GM21529 (cell line): Measurements from ENCODE around the gene KRTAP10-7.
"Not testable (repeated sequence)": the region's sequence is repeated elsewhere in the genome, so short reads cannot be mapped to it uniquely, and the experiment has no call there.

ENCODE experiments used
- ATAC-seq: cut with Tn5 transposase; IDR thresholded peaks from one replicate; pipeline ENCODE4 v1.9.1; 2021; ENCODE audit not compliant: unreplicated experiment

The KRTAP10-7 gene, protein sequence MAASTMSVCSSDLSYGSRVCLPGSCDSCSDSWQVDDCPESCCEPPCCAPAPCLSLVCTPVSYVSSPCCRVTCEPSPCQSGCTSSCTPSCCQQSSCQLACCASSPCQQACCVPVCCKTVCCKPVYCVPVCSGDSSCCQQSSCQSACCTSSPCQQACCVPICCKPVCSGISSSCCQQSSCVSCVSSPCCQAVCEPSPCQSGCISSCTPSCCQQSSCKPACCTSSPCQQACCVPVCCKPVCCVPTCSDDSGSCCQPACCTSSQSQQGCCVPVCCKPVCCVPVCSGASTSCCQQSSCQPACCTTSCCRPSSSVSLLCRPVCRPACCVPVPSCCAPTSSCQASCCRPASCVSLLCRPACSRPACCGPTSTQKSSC

DNA sequence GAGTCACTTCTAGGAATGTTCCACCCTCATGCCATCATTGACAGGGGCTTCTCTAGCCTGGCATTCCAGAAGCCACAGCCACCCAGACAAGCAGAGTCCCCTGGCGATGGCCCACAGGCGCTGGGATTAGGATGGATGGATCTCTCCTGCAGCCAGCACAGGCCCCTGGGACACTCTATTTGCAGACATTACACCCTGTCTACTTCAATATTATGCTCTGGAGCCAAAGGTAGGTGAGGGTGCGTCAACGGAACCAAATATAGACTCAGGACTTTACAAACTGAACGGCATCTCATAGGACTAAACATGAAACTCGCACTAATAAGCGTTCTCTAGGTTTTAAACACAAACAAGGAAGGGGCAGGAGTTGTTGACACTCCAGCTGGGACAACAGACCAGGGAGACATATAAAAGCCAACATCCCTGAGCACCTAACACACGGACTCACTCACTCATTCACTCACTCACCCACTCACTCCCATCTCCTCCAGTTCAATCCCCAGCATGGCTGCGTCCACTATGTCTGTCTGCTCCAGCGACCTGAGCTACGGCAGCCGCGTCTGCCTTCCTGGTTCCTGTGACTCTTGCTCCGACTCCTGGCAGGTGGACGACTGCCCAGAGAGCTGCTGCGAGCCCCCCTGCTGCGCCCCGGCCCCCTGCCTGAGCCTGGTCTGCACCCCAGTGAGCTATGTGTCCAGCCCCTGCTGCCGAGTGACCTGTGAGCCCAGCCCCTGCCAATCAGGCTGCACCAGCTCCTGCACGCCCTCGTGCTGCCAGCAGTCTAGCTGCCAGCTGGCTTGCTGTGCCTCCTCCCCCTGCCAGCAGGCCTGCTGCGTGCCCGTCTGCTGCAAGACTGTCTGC, at the start of gene KRTAP10-7:
Gene KRTAP10-7, plus strand, starts transcription at position 480 of the 861 bp plus-strand sequence. Its CDS starts 25 bp downstream, at position 505.
- ATAC-seq = not testable (repeated sequence)

DNA sequence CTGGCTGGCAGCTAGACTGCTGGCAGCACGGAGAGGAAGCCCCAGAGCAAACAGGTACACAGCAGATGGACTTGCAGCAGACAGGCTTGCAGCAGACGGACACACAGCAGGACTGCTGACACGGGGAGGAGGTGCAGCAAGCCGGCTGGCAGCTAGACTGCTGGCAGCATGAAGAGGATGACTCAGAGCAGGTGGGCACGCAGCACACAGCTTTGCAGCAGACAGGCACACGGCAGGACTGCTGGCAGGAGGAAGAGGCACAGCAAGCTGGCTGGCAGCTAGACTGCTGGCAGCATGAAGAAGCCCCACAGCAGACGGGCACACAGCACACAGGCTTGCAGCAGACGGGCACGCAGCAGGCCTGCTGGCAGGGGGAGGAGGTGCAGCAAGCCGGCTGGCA, 49.6 kb upstream of the KRTAP10-7 start:
- ATAC-seq = no peak

DNA sequence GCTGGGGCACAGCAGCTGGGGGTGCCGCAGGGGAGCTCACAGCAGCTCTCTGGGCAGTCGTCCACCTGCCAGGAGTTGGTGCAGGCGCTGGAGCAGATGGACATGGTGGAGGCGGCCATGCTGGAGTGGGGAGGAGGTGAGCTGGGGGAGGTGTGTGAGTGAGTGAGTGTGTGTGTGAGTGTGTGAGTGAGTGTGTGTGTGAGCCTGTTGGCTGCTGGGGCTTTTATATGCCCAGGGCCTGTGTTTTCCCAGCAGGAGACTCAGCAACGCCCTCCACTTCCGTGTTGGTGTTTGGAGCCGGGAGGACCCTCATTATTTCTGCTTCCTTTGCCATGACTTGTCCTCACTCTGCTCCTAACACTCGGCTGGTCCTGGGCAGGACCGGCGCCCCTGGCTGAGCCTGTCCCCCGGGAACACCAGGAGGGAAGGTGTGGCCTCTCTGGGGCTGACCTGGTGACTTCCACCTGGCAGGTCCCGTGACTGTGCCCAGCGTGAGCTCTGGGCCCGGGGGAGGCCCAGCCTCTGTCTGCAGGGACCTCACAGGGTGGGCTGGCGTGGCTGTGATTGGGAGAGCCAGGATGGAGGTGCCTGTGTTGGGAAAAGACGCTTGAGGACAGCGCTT, 48.9 kb upstream of the KRTAP10-7 start, which contains the start of gene KRTAP10-2:
Gene KRTAP10-2, minus strand, starts transcription at position 166 of the 622 bp plus-strand sequence. Its CDS starts 47 bp downstream, at position 119.
- ATAC-seq = no peak

DNA sequence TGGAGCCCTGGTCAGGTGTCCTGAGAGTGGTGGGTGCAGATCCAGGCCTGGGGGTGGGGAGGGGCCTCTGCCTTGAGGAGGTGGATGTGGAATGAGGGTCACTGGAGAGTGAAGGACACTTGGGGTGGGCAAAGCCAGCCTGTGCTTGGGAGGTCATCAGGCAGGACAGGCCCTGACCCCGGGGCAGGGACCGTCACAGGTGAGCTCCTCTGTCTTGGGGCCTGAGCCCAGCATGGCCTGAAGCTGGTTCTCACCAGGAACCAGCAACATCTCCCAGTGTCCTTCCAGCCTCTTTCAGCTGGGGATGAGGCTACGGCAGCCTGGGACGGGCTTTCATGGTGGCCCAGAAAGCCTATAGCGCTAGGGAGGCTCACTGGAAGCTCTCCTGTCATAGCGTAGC, 48.3 kb upstream of the KRTAP10-7 start:
- no peak for ATAC-seq

DNA sequence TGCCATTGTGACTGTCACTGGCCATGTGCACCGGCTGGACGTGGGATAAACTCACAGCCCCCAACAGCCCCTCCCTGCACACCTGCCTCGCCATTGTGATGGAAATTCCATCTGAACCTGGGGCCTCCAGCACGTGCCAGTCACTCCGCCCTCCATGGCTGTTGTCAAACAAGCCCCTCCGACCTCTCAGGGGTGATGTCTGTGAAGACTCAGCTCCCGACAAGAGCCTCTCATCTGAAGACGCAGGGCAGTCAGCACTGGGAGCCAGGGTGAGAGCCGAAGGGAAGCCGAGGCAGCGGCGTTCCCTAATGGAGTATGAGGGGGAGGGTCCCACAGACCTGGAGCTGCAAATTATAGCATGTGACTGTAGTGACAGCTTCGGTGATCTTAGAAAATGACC, 47.7 kb upstream of the KRTAP10-7 start:
- ATAC-seq = no peak

DNA sequence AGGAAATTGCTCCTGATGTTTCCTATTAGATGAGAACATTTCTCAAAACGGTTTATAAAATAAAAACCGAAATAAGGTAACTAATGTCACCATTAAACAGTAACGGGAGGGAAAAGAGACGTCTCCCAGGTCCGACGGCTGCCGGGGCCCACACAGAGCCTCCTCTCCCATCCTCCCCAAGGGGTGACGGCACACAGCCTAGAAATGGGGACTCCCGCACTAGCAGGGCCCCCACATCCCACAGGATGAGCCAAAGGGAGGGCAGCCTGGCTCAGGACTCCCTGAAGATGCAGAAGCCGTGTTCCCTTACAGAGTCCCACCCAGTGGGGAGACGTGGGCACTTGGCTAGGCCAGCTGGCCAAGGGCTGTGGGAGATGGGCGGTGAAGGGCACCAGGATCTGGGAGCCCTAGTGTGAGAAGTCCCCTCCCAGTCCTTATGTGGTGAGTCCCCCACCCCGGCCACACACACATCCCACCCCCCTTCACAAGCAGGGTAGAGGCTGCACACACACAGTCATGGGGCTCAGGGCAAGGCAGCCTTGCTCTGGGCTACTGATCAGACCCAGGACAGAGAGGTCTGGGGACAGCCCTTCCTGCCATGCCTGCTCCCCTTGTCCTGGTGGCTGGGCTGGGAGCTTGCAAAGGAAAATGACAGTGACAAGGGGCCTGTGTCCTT, 45.1 kb upstream of the KRTAP10-7 start:
- ATAC-seq = no peak

DNA sequence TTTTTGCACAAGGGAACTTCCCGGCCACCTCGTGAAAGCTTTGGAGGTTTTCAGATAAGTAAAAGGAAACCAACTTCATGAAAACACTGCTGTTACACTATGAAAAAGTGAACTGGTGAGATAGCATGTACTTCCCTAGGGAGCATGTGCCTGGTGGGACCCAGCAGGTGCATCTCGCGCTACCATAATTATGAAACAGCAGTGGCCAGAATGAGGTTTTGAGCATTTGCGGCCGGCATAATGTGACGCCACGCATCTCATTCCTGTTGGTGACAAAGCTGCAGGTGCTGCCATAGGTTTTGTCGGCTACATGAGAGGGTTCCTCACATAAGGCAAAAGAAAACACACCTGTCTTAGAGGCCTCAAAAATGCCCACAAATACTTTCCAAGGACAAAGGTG, 43.5 kb upstream of the KRTAP10-7 start:
- ATAC-seq = no peak

DNA sequence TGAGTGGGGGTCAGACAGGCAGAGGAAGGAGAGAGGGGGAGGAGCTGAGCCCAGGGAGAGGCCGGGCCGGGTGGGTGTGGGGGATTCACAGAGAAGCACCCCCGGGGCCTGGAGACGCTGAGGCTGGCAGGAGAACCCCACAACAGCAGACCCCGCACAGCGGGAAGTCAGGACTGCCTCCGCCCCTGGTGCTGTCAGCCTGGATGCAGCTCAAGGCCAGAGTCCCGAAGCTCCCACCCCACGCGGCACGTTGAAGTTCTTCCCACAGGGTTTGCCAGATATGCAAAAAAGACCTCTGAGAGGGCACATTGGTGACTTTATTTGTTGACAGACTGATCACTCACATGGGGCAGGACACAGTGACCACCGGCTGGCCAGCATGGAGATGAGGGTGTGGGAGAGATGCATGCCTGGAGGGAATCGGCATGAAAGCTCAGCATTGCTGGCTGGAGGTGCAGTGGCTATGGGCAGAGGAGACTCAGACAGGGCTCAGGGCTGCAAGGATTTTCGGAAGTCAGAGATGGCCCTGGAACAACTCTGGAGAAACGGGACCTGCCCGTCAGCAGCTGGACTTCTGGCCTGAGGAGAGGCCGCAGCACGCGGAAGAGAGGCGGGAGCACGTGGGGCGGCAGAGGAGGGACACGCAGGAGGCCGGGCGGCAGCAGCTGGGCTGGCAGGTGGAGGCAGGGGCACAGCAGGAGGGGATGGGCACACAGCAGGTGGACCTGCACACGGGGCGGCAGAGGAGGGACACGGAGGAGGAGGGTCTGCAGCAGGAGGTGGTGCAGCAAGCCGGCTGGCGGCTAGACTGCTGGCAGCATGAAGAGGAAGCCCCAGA, 42.7 kb upstream of the KRTAP10-7 start:
- no peak for ATAC-seq

DNA sequence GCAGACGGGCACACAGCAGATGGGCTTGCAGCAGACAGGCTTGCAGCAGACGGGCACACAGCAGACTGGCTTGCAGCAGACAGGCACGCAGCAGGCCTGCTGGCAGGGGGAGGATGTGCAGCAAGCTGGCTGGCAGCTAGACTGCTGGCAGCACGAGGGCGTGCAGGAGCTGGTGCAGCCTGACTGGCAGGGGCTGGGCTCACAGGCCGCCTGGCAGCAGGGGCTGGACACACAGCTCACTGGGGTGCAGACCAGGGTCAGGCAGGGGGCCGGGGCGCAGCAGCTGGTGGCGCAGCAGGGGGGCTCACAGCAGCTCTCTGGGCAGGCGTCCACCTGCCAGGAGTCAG, 42.1 kb upstream of the KRTAP10-7 start:
- not testable (repeated sequence) for ATAC-seq

DNA sequence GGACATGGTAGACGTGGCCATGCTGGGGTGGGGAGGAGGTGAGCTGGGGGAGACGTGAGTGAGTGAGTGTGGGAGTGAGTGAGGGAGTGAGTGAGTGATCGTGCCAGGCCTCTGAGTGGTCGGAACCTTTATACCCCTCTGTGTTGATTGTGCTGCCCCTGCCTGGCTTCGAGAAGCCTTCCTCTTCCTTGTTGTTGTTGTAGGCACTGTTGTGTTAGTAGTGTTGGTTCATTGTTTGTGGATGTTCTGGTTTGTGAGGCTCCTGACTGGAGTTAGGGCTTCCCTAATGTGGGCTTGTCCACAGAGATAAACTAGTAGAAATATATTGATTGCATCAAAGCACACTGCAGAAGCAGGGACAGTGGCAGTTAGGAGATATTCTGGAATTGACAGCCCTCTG, 41.7 kb upstream of the KRTAP10-7 start, which contains the start of gene KRTAP10-3:
Gene KRTAP10-3, minus strand, starts transcription at position 101 of the 400 bp plus-strand sequence. Its CDS starts 80 bp downstream, at position 21.
- no peak for ATAC-seq

DNA sequence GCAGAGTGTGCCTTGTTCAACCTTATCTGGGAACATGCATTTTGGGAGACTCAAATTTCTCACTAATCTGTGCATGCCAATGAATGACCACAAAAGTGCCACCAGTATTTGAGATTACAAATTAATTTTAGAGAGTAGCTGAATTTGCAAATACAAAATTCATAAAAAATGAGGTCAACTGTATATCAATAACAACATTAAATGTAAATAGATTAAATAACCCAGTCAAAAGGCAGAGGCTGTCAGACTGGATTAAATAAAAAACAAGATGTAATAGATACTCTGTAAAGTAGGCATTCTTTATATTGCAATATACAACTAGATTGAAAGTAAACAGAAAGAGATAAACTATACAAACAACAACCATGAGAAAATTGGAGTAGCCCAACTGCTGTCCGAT, 36.3 kb upstream of the KRTAP10-7 start:
- no peak for ATAC-seq

DNA sequence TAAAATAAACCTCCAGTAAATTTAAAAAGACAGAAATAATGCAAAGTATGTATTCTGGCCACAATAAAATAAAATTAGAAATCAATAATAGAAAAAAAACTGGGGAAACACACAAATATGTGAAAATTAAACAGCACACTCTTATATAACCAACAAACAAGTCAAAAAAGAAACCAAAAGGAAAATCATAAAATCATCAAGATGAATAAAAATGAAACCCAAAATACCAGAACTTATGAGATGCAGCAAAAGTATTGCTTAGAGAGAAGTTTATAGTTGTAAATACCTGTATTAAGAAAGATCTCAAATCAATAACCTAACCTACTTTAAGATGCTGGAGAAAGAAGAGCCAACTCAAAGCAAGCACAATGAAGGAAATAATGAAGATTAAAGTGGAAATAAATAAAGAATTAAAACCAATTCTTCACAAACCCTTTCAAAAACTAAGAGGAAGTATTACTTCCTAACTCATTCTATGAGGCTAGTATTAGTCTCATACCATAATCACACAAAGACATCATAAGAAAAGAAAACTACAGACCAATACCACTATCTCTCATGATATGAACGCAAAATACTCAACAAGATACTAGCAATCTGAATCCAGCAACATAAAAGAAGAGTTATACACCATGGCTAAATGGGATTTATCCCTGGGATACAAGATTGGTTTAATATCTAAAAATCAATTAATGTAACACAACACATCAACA, 35.4 kb upstream of the KRTAP10-7 start:
- no peak for ATAC-seq

DNA sequence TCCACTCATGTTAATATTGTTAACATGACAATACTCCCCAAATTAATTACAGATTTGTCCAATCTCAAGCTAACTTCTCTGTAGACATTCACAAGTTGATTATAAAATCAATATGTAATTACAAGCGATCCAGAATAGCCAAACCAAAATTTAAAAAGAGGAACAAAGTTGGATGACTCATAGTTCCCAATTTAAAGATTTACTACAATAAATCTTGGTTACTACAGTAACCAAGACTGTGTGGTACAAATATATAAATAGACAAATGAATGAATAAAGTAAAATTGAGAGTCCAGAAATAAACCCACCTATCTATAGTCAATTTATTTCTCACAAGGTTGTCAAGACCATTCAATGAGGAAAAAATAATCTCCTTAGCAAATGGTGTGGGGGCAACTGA, 34.0 kb upstream of the KRTAP10-7 start:
- ATAC-seq = no peak

DNA sequence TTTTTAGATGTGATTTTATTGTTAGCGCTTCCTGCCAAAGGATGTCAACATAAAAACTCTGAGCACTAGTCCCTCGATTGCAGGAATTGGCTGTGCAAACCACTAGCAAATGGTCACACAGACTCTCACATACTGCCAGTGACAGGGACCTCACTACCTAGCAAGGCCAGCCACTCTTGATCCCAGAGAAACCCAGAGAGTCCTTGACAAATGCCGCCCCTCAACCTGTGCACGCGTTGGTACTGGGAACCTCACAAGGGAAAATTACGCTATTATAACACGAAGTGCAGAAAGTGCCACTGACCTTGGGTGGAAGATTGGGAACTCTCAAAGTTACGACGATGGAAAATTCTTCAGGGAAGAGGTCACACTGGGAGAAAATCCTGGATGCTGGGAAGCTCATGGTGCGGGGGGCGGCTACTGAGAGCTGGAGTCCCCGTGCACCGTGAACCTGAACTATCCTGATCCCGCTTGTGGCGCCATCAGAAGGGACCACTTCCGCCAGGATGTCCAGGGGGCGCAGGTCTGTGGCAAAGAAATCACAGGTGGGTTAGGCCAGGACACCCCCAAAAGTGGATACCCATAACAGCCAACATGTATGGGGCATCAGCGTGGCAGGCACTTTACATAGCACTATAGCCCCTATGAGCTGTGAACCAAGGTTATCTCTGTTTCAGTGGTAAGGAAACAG, 32.8 kb upstream of the KRTAP10-7 start:
- ATAC-seq = no peak

DNA sequence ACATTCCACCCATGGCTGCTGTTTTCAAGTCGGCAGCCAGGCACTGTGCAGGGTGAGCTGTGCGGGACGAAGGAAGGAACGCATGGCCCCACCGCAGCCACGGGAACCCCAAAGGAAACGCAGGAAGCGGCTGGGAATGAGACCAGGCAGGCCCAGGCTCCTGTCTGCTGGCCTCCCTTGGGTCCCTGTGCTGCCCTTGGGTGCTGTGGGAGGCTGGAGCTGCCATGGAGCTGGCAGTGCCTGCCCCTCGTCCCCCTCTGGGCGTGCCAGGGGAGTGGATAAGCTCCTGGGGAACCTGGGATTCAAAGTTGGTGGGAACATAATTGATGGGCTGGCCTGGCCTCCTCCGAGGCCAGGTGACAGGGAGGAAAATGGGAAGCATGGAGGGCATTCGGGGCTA, 32.1 kb upstream of the KRTAP10-7 start:
- ATAC-seq = no peak

DNA sequence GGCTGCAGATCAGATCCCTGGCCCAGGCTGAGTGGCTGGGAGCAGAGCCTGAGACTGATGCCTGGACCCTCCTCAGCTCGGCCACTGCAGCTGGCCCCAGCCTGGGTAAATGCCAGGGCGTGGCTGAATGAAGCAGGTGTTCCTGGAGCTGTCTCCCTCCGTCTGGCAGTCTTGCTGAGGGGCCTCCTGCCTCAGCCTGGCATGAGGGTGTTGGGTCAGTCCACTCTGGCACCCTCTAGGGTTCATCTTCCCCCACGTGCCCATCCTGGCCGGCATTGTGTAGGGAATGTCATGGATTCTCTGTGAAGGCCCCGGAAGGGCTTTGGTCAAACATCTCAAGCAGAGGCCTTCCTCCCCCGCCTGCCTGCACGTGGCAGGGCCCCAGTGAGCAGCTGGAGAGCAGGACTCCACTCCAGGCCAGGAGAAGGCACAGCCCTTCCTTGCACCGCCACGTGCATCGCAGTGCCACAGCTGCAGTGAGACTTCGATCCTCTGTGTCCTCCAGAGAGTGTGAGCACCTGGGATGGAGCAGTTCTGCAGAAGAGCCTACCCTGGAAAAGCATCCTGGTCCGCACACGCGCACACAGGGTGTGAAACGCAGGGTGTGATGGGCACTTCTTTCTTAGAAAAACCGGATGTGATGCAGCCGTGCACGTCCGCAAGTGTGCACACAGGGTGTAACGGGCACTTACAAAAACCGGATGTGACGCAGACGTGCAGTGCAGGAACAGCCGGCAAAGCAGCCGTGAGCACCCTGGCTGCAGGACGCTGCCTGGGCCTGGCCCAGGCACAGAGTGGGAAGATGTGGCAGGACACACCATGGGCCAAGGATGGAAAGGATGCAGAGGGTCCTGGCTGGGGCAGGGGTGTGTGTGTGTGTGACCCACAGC, 31.5 kb upstream of the KRTAP10-7 start:
- ATAC-seq = no peak

DNA sequence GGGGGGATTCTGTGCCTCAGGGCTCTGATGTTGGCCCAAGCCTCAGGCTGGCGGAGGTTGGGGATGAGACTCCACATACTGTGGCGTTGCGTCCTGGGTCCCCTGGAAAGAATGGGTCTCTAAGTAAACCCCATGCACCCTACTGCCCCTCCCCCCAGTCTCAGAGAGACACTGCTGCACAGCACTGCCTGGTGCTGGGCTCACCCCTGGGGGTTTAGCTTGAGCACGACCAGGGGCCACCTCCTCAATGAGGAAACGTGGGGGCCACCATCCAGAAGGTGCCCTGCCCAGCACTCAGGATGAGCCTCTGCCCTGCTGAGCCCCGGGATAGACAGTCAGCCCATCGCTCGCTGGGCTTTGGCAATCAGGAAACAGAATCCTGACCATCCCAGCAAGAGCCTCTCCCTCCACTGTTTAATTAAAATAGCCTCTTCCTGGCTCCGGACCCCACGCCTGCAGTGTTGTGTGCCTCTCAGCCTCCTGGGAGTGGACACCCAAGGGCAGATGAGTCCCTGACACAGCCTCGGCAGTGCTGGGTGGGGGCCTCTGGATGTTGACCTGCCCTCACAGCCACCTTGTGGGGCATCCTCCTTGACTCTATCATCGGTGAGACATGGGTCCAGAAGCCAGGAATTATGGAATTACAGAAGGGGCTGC, 30.4 kb upstream of the KRTAP10-7 start:
- ATAC-seq = no peak
